Urothelium cell line (cell line): Measurements from ENCODE around the gene ABTB2.

Experiments used
- DNase-seq: peaks from one replicate; pipeline ENCODE4 v3.0.0; 2011; ENCODE audit warnings: low spot score, mixed read lengths
- FAIRE-seq: peaks from 2 replicates; lab custom pipeline; 2011; peaks lifted over from hg19 to GRCh38; lab: Jason Lieb, UNC

Gene ABTB2

DNA sequence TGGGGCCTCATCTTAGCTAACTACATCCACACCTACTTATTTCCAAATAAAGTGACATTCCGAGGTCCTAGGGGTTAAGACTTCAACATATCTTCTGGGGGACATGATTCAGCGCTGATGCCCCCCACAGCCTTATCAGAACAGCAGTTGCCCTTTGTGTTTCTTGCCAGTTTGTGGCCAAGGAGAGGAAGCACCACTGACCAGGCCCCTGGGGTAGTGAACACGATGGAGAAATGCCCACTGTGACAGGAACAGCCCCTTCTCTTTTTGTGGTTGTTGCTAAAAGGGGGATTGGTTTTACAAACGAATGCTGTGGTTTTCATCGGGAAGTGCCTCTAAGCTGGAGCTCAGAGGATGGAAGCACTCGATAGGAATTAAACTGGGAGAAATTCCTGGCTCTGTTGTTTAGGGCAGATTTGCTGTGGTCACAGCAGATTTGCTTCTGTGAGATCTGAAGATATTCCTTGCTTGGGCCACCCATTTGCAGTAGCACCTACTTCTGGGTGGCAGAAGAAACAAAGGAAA, 88.8 kb downstream of the ABTB2 start:
- DNase-seq (no peak), FAIRE-seq (peak; percentile 52)

- FAIRE-seq, result no peak
- DNase-seq, result no peak
Measured at GRCh38 chr11:34267417-34267816, 90.4 kb downstream of the ABTB2 start.

DNA sequence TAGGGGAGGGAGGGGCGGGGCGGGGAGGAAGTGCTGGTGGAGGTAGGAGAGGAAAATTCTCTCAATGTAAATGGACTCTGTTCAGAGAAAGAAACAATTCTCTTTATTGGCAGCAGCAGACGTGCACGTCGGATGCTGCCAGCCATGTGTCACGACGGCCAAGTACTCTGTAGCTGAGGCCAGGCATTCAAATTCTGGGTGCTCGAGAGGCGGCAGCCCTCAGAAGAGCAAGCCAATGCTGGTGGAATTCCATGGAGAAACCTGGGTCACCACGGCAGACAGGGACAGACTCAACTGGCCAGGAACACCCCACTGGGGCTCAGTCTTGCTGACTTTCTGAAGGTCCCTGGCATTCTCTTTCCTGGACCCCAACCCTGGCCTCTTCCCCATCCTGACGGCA, 90.8 kb downstream of the ABTB2 start:
- FAIRE-seq, result no peak
- no peak for DNase-seq

GRCh38 chr11:34266090-34266912, 91.5 kb downstream of the ABTB2 start:
- FAIRE-seq, result no peak
- DNase-seq, result peak; percentile 76

- DNase-seq (no peak), FAIRE-seq (no peak)
Measured at GRCh38 chr11:34264303-34265110, 93.3 kb downstream of the ABTB2 start.

GRCh38 chr11:34263441-34264091, 94.2 kb downstream of the ABTB2 start:
- peak; percentile 87 for DNase-seq
- FAIRE-seq, result peak; percentile 88

DNA sequence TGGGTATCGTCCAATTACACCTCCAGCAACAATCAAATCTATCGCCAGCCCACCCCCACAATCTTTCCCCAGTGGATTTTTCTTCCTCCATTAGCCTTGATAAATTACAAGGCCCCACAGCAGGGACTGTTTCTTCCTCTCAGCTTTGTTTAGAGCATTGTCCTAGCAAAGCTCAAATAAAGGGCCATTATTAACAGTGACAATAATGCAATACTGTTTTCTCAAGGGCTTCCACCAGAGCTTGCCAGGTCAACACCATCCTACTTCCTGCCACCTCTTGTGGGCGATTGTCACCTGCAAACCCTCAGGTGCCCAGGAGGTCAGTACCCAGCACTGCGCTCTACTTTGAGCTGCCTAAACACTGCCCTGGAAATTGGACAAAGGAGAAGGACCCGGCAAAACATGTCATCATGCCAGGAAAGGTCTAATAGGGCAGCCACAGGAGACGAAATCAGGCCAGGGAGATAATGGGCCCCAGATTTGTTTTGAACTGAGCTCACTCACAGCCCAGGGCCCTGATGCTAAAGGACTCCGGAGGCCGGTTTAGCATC, 95.2 kb downstream of the ABTB2 start:
- no peak for DNase-seq
- FAIRE-seq, result no peak

GRCh38 chr11:34261820-34262219, 96.0 kb downstream of the ABTB2 start:
- no peak for FAIRE-seq
- DNase-seq, result no peak

- FAIRE-seq (no peak), DNase-seq (no peak)
Measured at GRCh38 chr11:34261095-34261494, 96.7 kb downstream of the ABTB2 start.

- FAIRE-seq (no peak), DNase-seq (no peak)
Measured at GRCh38 chr11:34260072-34260575, 97.7 kb downstream of the ABTB2 start.

DNA sequence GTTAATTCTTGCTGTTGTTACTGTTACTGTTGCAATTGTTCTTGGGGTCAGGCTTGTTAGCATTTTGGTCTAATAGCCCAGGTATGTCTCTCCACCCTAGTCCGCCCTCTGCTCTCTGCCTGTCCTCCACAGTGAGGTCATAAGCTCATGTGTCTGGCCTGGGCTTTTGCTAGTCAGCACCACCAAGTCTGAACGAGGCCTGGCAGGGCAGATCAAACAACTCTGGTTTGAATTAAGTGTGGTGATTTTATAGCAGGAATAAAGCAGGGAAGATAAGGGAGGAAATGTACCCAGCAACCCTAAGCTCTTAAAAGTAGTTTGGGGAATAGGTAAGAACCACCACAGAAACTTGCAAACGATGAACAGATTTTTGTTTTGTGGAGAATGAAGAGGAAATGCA, 98.7 kb downstream of the ABTB2 start:
- no peak for FAIRE-seq
- no peak for DNase-seq

- FAIRE-seq (no peak), DNase-seq (no peak)
Measured at GRCh38 chr11:34256626-34257025, 101.2 kb downstream of the ABTB2 start.

DNA sequence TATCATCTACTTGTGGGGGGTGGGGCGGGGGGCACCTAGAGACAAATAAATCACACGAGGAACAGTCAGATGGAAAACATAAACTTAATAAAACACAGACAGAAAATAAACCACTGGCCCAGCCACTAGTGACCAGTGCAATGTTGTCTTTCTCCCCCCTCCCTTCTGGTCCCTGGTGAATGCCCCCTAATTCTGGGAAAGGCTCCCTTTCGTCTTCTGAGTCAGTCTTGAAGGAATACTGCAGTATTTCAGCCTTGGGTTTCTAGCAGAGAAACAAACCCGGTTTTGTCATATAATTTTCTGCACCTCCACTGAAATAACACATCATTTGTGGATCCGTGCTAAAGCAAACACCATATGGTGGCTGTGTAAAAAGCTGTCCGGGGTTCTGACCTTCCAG, 101.7 kb downstream of the ABTB2 start:
- no peak for FAIRE-seq
- DNase-seq, result no peak

GRCh38 chr11:34255101-34255500, 102.7 kb downstream of the ABTB2 start:
- DNase-seq (no peak), FAIRE-seq (no peak)

- FAIRE-seq, result no peak
- no peak for DNase-seq
Measured at GRCh38 chr11:34254011-34254410, 103.8 kb downstream of the ABTB2 start.

GRCh38 chr11:34252651-34253050, 105.2 kb downstream of the ABTB2 start:
- no peak for FAIRE-seq

DNA sequence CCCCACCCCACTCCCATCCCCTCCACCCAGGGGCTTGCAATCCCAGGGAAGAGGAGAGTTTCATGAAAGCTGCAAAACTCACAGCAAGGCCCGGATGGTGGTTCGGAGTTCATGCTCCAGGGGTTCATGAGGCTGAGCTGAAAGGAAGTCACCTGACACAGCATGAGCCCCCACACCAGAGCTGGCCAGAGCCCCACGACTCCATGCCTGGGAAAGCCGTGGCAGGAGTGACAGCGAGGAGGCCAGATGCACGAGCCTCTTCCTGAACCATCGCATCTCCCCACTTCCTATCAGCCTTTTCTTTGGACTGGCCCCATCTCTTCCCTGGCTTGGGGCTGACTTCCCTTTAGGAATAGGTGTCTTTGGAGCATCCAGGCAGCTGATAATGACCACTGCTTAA, 105.8 kb downstream of the ABTB2 start:
- no peak for FAIRE-seq
- no peak for DNase-seq

More at GRCh38 chr11:34252651-34253050, 105.2 kb downstream of the ABTB2 start:
- DNase-seq, result no peak

DNA sequence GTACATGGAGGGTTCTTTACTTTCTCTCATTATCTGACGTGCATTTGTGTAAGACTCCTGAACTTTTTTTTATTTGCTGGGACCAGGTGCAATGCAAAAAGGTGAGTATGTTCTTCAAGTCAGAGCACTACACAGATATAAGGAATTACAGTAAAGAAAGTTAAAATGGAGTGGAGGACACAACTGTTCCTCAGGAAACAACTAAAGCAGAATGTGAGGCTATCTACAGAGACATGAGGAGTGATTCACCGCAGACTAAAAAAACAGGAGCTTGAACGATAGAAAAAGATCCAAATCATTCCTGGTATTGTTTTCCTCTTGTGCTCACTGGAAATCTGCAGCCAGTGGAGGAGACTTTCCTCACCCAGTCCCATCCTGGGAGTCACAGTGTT, 106.2 kb downstream of the ABTB2 start:
- FAIRE-seq, result no peak
- no peak for DNase-seq

GRCh38 chr11:34250732-34251588, 106.8 kb downstream of the ABTB2 start:
- FAIRE-seq (no peak), DNase-seq (peak; percentile 73)

DNA sequence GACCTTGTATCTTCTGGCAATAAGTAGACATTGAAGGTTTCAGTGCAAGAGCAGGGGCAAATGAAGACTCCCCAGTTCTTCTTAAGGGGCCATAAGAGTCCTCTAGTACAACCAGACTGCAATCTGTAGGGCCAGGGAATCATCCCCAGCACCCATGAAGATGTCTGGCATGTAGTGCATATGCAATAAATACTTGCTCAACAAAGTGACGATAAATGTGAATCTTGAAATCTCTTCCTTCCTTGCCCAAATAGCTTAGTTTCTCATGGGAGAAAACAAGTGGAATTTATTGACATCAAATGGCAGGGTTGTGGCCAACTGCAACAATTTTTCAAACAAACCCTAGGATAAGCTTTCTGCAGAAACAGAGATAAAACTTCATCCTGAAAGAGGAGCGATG, 107.6 kb downstream of the ABTB2 start:
- no peak for FAIRE-seq
- DNase-seq, result no peak
